ENCODE results near the gene FABP7.

The FABP7 gene

GRCh38 chr6:122778985-122779661, 393 bp upstream of the FABP7 start:
- Mint-ChIP-seq H3K27me3 (ENCODE audit: low read depth) (peaks cover 40% of the 10 kb centered on the region), H3K9me3 (no peaks in the 10 kb centered on the region), H3K4me3 (no peak overlapping the region), H3K4me1 (ENCODE audit: low read depth) (no peaks in the 10 kb centered on the region), H3K27ac (no peak overlapping the region), H3K36me3 (ENCODE audit: low read depth) (no peaks in the 10 kb centered on the region)
- no peak for DNase-seq (ENCODE audit: low spot score)

DNA sequence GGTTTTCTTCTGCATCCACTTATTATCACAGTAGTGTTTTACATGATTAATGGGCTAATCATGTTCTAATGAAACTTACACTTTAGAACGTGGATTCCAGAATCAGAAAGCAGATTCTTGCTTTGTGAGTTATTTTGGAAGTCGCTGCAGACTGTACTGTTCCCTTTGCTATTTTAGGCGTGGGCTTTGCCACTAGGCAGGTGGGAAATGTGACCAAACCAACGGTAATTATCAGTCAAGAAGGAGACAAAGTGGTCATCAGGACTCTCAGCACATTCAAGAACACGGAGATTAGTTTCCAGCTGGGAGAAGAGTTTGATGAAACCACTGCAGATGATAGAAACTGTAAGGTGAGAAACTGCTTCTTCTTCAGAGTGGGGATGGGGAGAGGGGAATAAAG, 598 bp downstream of the FABP7 start:
- Mint-ChIP-seq H3K36me3 (ENCODE audit: low read depth) (no peaks in the 10 kb centered on the region), H3K27me3 (ENCODE audit: low read depth) (peaks cover 43% of the 10 kb centered on the region), H3K27ac (no peak overlapping the region), H3K4me3 (no peak overlapping the region), H3K4me1 (ENCODE audit: low read depth) (no peaks in the 10 kb centered on the region), H3K9me3 (no peaks in the 10 kb centered on the region)
- no peak for DNase-seq (ENCODE audit: low spot score)

GRCh38 chr6:122781716-122782115, 2.2 kb downstream of the FABP7 start:
- H3K9me3 Mint-ChIP-seq = no peaks in the 10 kb centered on the region
- no peak overlapping the region for H3K27ac Mint-ChIP-seq
- peaks cover 49% of the 10 kb centered on the region for H3K27me3 Mint-ChIP-seq (ENCODE audit: low read depth)
- H3K36me3 Mint-ChIP-seq (ENCODE audit: low read depth) = no peaks in the 10 kb centered on the region
- H3K4me1 Mint-ChIP-seq (ENCODE audit: low read depth) = no peaks in the 10 kb centered on the region
- H3K4me3 Mint-ChIP-seq = no peak overlapping the region
- no peak for DNase-seq (ENCODE audit: low spot score)

GRCh38 chr6:122783401-122783800, 3.9 kb downstream of the FABP7 start:
- H3K9me3 Mint-ChIP-seq = no peaks in the 10 kb centered on the region
- H3K27me3 Mint-ChIP-seq (ENCODE audit: low read depth) = peaks cover 61% of the 10 kb centered on the region
- H3K36me3 Mint-ChIP-seq (ENCODE audit: low read depth) = no peaks in the 10 kb centered on the region
- H3K4me1 Mint-ChIP-seq (ENCODE audit: low read depth) = no peaks in the 10 kb centered on the region
- H3K27ac Mint-ChIP-seq = no peak overlapping the region
- H3K4me3 Mint-ChIP-seq = no peak overlapping the region
- DNase-seq (ENCODE audit: low spot score) = no peak

DNA sequence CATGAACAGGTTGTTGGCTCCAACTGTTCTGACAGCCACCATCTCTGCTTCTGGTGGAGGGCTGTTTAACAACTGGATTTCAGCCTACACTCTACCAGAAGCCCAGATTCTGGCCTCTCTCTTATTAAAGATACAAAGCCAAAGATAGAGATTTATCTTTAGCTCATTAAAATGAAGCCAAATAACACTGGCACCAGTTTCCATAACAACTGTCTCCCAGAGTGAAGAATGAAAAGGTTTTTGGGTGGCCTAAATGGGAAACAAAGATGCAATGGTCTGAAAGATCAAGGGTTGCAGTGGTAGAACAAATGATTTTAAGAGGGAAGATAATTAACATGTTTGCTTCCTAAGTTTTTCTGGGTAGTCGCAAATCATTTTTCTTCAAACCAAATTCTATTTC, 6.4 kb downstream of the FABP7 start:
- Mint-ChIP-seq H3K27ac (no peak overlapping the region), H3K9me3 (no peaks in the 10 kb centered on the region), H3K36me3 (ENCODE audit: low read depth) (no peaks in the 10 kb centered on the region), H3K27me3 (ENCODE audit: low read depth) (peaks cover 62% of the 10 kb centered on the region), H3K4me3 (no peak overlapping the region), H3K4me1 (ENCODE audit: low read depth) (peaks cover 13% of the 10 kb centered on the region)
- DNase-seq (ENCODE audit: low spot score) = no peak

DNA sequence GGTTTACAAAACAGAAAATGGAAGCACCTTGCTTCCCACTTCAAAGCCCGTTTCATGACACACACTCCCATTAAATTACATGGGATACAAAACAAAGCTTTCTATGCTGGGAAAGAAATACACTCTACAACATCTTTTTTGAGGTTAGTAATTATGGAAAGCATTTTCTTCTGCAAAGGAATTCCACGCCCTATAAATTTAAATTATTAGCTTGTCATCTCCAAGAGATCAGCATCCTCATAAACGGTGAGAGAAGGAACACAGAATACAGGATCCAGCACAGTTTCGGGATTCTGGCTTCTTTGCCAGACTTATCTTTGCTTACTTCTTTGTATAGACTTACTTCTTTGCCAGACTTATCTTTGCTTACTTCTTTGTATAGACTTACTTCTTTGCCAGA, 8.2 kb downstream of the FABP7 start:
- H3K27me3 Mint-ChIP-seq (ENCODE audit: low read depth) = peaks cover 61% of the 10 kb centered on the region
- H3K9me3 Mint-ChIP-seq = no peaks in the 10 kb centered on the region
- no peak overlapping the region for H3K4me3 Mint-ChIP-seq
- no peaks in the 10 kb centered on the region for H3K36me3 Mint-ChIP-seq (ENCODE audit: low read depth)
- peaks cover 13% of the 10 kb centered on the region for H3K4me1 Mint-ChIP-seq (ENCODE audit: low read depth)
- H3K27ac Mint-ChIP-seq = no peak overlapping the region
- DNase-seq (ENCODE audit: low spot score) = no peak

DNA sequence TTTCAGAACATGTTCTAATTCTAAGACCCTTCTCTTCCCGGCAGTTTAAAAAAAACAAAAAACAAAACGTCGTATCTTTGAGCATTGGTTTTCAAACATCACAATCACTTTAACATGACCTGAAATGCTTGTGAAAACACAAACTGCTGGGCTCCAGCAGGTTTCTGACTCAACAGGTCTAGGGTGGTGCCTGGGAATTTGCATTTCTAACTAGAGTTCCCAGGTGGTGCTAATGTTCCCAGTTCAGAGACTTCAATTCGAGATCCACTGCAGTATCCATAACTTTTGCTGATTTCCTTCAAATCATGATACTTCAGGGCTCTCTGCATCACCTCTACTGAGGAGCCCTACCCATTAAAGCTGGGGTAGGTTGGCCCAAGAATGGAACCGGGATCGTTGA, 8.7 kb downstream of the FABP7 start:
- no peak for DNase-seq (ENCODE audit: low spot score)
- H3K9me3 Mint-ChIP-seq = no peaks in the 10 kb centered on the region
- no peaks in the 10 kb centered on the region for H3K36me3 Mint-ChIP-seq (ENCODE audit: low read depth)
- peaks cover 58% of the 10 kb centered on the region for H3K27me3 Mint-ChIP-seq (ENCODE audit: low read depth)
- H3K27ac Mint-ChIP-seq = no peak overlapping the region
- no peak overlapping the region for H3K4me3 Mint-ChIP-seq
- peaks cover 13% of the 10 kb centered on the region for H3K4me1 Mint-ChIP-seq (ENCODE audit: low read depth)

- peak overlapping the region; percentile 92 for H3K4me3 Mint-ChIP-seq
- DNase-seq (ENCODE audit: low spot score) = no peak
- no peaks in the 10 kb centered on the region for H3K36me3 Mint-ChIP-seq (ENCODE audit: low read depth)
- H3K9me3 Mint-ChIP-seq = no peaks in the 10 kb centered on the region
- H3K27me3 Mint-ChIP-seq (ENCODE audit: low read depth) = peaks cover 53% of the 10 kb centered on the region
- peaks cover 13% of the 10 kb centered on the region for H3K4me1 Mint-ChIP-seq (ENCODE audit: low read depth)
- no peak overlapping the region for H3K27ac Mint-ChIP-seq
These were observed 9.2 kb downstream of the FABP7 start for GRCh38 chr6:122788663-122789181.

- H3K36me3 Mint-ChIP-seq (ENCODE audit: low read depth) = no peaks in the 10 kb centered on the region
- no peaks in the 10 kb centered on the region for H3K9me3 Mint-ChIP-seq
- peak within 1 kb of the TSS; percentile 92 for H3K4me3 Mint-ChIP-seq
- H3K27me3 Mint-ChIP-seq (ENCODE audit: low read depth) = peaks cover 50% of the 10 kb centered on the region
- peaks cover 13% of the 10 kb centered on the region for H3K4me1 Mint-ChIP-seq (ENCODE audit: low read depth)
- peak; percentile 38 for DNase-seq (ENCODE audit: low spot score)
- peak within 1 kb of the TSS; percentile 75 for H3K27ac Mint-ChIP-seq
These were observed 9.9 kb downstream of the FABP7 start, which contains the start of gene SMPDL3A for GRCh38 chr6:122789182-122790027. TSS of gene SMPDL3A (plus strand) at chr6:122789258. CDS start at chr6:122789347, 89 bp downstream.

- Mint-ChIP-seq H3K27me3 (ENCODE audit: low read depth) (peaks cover 48% of the 10 kb centered on the region), H3K4me3 (peak overlapping the region; percentile 92), H3K9me3 (no peaks in the 10 kb centered on the region), H3K4me1 (ENCODE audit: low read depth) (peaks cover 13% of the 10 kb centered on the region), H3K27ac (peak overlapping the region; percentile 75), H3K36me3 (ENCODE audit: low read depth) (no peaks in the 10 kb centered on the region)
- DNase-seq (ENCODE audit: low spot score) = no peak
These were observed 10.5 kb downstream of the FABP7 start for GRCh38 chr6:122790028-122790422.

- no peak overlapping the region for H3K27ac Mint-ChIP-seq
- peak overlapping the region; percentile 92 for H3K4me3 Mint-ChIP-seq
- peaks cover 47% of the 10 kb centered on the region for H3K27me3 Mint-ChIP-seq (ENCODE audit: low read depth)
- H3K4me1 Mint-ChIP-seq (ENCODE audit: low read depth) = peaks cover 13% of the 10 kb centered on the region
- H3K36me3 Mint-ChIP-seq (ENCODE audit: low read depth) = no peaks in the 10 kb centered on the region
- no peaks in the 10 kb centered on the region for H3K9me3 Mint-ChIP-seq
- no peak for DNase-seq (ENCODE audit: low spot score)
These were observed 11.2 kb downstream of the FABP7 start for GRCh38 chr6:122790423-122791309.

GRCh38 chr6:122791310-122791679, 11.8 kb downstream of the FABP7 start:
- H3K9me3 Mint-ChIP-seq = no peaks in the 10 kb centered on the region
- no peak overlapping the region for H3K27ac Mint-ChIP-seq
- H3K4me3 Mint-ChIP-seq = no peak overlapping the region

GRCh38 chr6:122792766-122793165, 13.2 kb downstream of the FABP7 start:
- peaks cover 30% of the 10 kb centered on the region for H3K27me3 Mint-ChIP-seq (ENCODE audit: low read depth)
- no peaks in the 10 kb centered on the region for H3K36me3 Mint-ChIP-seq (ENCODE audit: low read depth)

More at GRCh38 chr6:122791310-122791679, 11.8 kb downstream of the FABP7 start:
- peaks cover 13% of the 10 kb centered on the region for H3K4me1 Mint-ChIP-seq (ENCODE audit: low read depth)
- H3K36me3 Mint-ChIP-seq (ENCODE audit: low read depth) = no peaks in the 10 kb centered on the region
- DNase-seq (ENCODE audit: low spot score) = no peak
- H3K27me3 Mint-ChIP-seq (ENCODE audit: low read depth) = peaks cover 41% of the 10 kb centered on the region

More at GRCh38 chr6:122792766-122793165, 13.2 kb downstream of the FABP7 start:
- Mint-ChIP-seq H3K4me3 (no peak overlapping the region), H3K4me1 (ENCODE audit: low read depth) (peaks cover 15% of the 10 kb centered on the region), H3K9me3 (no peaks in the 10 kb centered on the region), H3K27ac (no peak overlapping the region)
- no peak for DNase-seq (ENCODE audit: low spot score)
